ENCODE data around the gene HDAC1.

GRCh38 chr1:32309960-32310359, 18.1 kb downstream of the HDAC1 start:
- TF ChIP-seq SIN3A (IDR thresholded peaks at IDR 0.05; ENCODE audit: low read depth, low read length) (no peak), YY1 (IDR thresholded peaks at IDR 0.05; ENCODE audit: low read depth, low read length) (no peak), IKZF1 (conservative IDR thresholded peaks at IDR 0.05) (no peak), TAF1 (IDR thresholded peaks at IDR 0.05; ENCODE audit: borderline replicate concordance, low read depth, low read length) (no peak), FOXM1 (IDR thresholded peaks at IDR 0.05; ENCODE audit: low read depth, low read length) (no peak), NRF1 (conservative IDR thresholded peaks at IDR 0.05; ENCODE audit: low read depth, low read length) (no peak)
- TF ChIP-seq, protein P1, sequence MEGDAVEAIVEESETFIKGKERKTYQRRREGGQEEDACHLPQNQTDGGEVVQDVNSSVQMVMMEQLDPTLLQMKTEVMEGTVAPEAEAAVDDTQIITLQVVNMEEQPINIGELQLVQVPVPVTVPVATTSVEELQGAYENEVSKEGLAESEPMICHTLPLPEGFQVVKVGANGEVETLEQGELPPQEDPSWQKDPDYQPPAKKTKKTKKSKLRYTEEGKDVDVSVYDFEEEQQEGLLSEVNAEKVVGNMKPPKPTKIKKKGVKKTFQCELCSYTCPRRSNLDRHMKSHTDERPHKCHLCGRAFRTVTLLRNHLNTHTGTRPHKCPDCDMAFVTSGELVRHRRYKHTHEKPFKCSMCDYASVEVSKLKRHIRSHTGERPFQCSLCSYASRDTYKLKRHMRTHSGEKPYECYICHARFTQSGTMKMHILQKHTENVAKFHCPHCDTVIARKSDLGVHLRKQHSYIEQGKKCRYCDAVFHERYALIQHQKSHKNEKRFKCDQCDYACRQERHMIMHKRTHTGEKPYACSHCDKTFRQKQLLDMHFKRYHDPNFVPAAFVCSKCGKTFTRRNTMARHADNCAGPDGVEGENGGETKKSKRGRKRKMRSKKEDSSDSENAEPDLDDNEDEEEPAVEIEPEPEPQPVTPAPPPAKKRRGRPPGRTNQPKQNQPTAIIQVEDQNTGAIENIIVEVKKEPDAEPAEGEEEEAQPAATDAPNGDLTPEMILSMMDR (IDR thresholded peaks at IDR 0.05 in 2 of 3, conservative IDR thresholded peaks at IDR 0.05 in 1 of 3; ENCODE audit: control insufficient read depth in 2 of 3, extremely low read depth in 1 of 3, insufficient read depth in 1 of 3, low read depth in 3 of 3, low read length in 3 of 3): no peak
- TF ChIP-seq, protein P2, sequence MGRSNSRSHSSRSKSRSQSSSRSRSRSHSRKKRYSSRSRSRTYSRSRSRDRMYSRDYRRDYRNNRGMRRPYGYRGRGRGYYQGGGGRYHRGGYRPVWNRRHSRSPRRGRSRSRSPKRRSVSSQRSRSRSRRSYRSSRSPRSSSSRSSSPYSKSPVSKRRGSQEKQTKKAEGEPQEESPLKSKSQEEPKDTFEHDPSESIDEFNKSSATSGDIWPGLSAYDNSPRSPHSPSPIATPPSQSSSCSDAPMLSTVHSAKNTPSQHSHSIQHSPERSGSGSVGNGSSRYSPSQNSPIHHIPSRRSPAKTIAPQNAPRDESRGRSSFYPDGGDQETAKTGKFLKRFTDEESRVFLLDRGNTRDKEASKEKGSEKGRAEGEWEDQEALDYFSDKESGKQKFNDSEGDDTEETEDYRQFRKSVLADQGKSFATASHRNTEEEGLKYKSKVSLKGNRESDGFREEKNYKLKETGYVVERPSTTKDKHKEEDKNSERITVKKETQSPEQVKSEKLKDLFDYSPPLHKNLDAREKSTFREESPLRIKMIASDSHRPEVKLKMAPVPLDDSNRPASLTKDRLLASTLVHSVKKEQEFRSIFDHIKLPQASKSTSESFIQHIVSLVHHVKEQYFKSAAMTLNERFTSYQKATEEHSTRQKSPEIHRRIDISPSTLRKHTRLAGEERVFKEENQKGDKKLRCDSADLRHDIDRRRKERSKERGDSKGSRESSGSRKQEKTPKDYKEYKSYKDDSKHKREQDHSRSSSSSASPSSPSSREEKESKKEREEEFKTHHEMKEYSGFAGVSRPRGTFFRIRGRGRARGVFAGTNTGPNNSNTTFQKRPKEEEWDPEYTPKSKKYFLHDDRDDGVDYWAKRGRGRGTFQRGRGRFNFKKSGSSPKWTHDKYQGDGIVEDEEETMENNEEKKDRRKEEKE (IDR thresholded peaks at IDR 0.05): no peak

Data from GM12878 (cell line).